Effector CD4-positive, alpha-beta T cell (primary cell): ENCODE data around the gene APP.
"Not testable (repeated sequence)": the region's sequence is repeated elsewhere in the genome, so short reads cannot be mapped to it uniquely, and the experiment has no call there.

Experiments used
- DNase-seq: peaks from one replicate; pipeline ENCODE4 v3.0.0-alpha.2; 2020

The APP gene

GRCh38 chr21:26162081-26162480 lies 8.5 kb downstream of the APP start:
- DNase-seq = no peak

DNA sequence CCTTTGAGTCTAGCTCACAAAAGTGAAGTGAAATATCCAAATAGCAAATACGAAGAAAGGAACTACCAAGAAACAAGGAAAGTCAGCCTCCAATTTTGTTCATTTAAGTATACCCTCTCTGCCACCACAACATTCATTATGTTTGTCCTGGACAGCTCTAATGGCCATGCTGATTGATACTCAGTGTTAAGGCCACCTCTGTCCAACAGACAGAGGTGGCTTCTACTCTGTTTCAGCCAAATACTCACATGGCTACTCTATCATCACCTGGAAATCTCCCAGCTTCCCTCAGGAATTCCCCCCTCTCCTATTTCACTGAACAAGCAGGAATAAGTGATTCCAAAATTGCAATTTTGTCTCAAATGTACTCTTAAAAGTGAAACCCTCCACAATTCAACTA lies 10.7 kb downstream of the APP start:
- DNase-seq = no peak

DNA sequence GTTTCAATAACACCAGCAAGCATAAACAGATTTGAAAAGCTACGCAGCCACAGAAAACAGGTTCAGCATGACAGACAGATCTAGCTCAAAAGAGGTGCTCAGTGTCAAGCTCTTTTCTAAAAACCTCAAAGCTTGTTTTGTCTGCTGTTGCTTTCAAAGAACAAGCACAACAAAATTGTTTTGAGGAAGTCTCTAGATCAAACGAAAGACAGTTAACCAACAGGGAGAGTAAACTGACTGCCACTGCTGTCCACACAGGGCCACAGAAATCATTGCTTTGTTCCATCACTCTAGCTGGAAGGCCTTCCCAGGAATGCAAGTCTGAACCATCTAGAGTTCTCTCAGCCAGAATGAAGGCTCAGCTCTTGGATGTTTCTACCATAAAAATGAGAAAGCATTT lies 12.8 kb downstream of the APP start:
- no peak for DNase-seq

GRCh38 chr21:26154753-26155152 lies 15.8 kb downstream of the APP start:
- no peak for DNase-seq

DNA sequence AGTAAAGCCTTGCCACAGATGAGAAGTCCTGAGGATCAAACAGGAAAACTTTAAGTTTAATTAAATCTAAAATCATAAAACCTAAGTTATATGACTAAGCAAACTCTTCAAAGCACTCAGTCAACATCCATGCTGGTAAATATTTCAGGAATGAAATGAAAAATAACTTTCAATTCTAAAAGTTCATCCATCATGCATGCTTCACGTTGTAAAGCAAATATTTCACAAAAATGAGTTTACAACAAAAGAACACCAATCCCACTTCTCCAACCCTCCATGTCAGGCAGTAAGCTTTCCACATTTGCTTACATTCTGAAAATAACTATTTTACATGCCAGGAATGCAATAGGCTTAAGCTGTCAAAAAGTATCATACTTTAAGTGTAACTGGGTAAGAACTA lies 16.8 kb downstream of the APP start:
- no peak for DNase-seq

- no peak for DNase-seq
Measured at GRCh38 chr21:26148840-26149354, 21.7 kb downstream of the APP start.

DNA sequence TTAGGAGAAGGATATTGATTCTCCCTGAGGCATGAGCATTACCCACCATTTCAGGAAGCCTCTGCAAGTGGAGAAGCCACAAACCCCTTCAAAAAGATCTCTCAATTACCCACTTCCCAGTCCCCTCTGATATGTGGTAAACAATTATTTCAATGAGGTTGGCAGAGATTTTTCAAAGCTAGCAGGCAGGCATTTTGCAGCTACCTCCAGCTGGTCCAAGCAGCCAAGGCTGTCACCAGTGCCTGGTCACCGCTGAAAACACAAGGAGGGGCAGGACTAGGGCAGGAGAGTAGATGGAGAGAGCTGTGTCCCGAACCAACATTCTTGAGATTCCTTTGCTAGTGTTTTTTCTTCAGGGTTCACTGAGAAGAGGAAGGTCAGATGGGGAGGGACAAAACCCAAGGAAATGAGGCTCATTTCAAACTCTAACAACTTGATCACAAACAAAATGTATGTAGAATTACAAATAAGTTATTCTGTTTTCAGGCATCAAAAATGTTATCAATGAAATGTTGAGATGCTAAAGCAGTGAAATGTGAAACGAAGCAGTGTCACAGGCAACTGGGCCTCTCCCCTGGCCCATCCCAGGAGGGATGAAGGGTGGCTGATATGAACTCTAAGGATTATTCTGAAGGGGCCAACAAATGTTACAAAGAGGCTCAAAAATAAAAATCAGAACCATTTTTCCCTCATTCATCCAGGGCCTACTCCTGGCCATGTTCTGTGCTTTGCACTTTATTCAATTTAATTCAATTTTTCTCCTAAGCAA lies 22.3 kb downstream of the APP start:
- no peak for DNase-seq

- DNase-seq = no peak
Measured at GRCh38 chr21:26147535-26147934, 23.0 kb downstream of the APP start.

DNA sequence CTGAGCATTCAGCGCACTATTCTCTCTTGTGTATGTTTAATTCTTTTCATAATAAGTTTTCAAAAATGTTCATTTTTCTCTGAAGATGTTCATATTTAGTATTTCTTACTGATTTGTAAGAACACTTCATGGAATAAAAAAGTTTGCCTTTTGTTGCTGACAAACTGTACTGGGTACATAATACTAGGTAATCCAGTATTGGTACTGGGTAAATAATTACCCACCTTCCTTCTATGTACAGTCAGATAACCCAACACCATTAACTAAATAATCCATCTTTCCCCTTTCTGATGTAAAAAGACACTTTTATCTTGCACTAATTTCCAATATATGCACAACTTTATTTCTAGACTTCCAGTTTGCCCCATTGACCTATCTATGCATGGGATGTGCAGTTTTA lies 23.9 kb downstream of the APP start:
- DNase-seq = no peak

- DNase-seq = no peak
Measured at GRCh38 chr21:26144031-26144430, 26.5 kb downstream of the APP start.

GRCh38 chr21:26142363-26142762 lies 28.2 kb downstream of the APP start:
- no peak for DNase-seq

- DNase-seq = no peak
Measured at GRCh38 chr21:26140926-26141325, 29.6 kb downstream of the APP start.

DNA sequence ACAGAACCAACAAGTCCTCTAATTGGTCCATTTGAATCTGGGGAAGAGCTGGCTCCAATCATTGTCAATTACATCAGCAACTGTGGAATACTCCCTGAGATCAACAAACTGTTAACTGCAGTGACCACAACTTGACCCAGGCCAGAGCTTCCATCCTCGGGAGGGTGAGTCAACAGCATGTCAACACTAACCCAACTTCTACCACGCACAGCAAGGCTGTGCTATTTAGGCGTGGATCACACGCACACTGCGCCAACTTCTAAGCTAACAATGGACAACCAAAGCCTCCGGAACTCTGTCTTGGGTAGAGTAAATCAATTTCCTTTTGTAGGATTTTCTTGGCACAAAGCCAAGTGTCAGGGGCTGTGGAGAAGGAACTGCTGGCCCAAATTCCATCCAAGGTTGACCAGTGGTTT lies 30.4 kb downstream of the APP start:
- DNase-seq = no peak

DNA sequence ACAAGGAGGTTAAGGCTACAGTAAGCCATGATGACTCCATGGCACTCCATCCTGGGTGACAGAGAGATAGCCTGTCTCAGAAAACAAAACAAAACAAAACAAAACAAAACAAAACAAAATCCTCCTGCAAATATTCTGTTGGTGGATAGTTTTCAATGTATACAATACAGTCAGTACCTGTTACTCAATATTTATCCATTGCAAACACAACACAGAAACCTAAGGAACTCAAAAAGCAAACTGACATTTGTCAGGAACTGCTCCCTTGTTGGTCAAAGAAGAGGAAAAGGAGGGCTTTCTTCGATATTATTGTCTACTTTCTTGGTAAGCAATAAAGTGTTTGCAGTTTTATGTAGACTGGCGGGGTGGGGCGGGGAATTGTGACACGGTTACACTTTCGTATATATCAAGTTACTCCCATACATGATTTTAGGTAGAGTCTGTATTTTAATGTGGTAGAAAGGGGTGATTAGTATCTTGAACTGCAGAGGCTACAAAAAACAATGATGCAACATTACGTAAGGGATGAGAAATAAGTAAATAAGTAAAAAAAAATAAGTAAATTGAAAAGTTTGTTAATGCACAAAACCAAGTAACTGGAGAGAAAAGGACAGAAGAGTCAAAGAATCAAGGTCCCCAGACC lies 31.8 kb downstream of the APP start:
- DNase-seq = no peak

- no peak for DNase-seq
Measured at GRCh38 chr21:26137379-26138060, 33.0 kb downstream of the APP start.

GRCh38 chr21:26136671-26137070 lies 33.9 kb downstream of the APP start:
- no peak for DNase-seq

DNA sequence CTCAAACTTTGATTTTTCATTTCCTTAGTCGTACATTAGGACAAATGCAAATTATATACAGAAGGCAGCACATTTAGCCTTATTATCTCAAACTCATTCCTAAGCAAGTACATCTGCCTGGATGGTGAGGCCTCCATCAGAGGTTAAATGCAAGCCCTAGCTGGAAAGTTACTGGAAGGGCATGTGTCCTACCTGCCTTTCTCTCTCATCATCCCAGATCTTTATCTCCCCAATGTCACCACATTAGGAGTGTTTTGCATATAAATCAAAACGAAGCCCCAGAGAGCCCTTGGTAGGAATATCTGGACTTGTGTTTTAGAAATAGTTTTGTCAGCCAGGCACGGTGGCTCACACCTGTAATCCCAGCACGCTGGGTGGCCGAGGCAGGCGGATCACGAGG lies 35.0 kb downstream of the APP start:
- no peak for DNase-seq

GRCh38 chr21:26131554-26131953 lies 39.0 kb downstream of the APP start:
- no peak for DNase-seq

DNA sequence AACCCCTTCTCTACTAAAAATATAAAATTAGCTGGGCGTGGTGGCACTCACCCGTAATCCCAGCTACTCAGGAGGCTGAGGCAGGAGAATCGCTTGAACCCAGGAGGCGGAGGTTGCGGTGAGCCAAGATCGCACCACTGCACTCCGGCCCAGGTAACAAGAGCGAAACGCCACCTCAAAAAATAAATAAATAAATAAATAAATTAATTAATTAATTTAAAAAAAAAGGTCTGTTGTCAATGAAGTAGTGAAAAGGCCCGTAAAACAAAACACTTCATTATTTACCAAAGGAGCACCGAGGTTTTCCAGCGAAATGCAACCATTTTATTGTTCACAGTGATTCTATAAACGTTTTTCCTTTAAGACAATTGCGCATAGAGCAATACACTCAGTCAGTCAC lies 39.5 kb downstream of the APP start:
- not testable (repeated sequence) for DNase-seq

DNA sequence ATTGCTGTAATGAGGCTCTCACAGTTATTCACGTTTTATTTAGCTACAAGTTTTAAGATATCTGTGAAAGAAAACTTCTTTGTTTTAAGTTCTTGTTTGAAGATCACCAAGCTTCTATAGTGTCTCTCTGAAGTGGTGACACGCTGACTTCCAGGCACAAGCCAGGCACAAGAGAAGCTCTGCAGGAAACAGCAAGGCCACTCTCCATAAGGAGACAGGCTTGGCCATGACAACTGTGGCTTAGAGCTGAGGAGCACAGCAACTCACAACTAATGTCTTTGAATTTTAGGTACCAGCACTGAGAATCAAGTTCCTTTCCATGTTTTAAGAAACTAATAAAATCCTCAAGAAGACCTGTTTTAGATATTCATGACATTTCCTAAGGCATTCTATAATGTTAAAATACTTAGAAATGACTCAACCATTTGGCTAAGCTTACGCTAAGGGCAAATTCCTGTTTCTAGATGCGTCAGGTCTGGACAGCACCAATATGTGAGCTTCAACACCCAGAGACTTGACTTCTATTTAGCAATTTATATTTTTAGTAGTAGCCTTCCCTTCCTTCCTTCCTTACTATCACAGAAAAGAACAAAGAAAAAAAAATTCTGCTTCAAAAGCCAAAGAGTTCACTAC lies 40.2 kb downstream of the APP start:
- DNase-seq = no peak

GRCh38 chr21:26127918-26128317 lies 42.7 kb downstream of the APP start:
- no peak for DNase-seq

- no peak for DNase-seq
Measured at GRCh38 chr21:26127073-26127814, 43.3 kb downstream of the APP start.

- DNase-seq = no peak
Measured at GRCh38 chr21:26126168-26126553, 44.4 kb downstream of the APP start.
